A549 (cell line): ENCODE results near the gene GSTM3. TPM values are rescaled to one million over a fixed set of nuclear protein-coding genes. Genes with fewer than 3 reads are reported as not detected.
A peak's percentile ranks its signal among the peaks of the same experiment; 100 is the strongest.

Experiments
- ATAC-seq, 2 experiments: fragments of 200-7000 bp in 1 of 2; fragments of >200 bp in 1 of 2; cut with Nextera tagmentation in 1 of 2; cut with Tn5 transposase in 1 of 2; 3 replicates each; pipeline versions ENCODE4 v1.8.0 to v1.9.1; 2018 to 2020; ENCODE audit warnings: mild to moderate bottlenecking in 1 of 2, moderate library complexity in 1 of 2
- CTCF ChIA-PET: fragments of 300-600 bp; sonication (Branson Sonifier 250); formaldehyde crosslinking; extraction: SDS; loops from one replicate; lab custom pipeline; 2021; ENCODE audit warnings: antibody characterized with exemption, inconsistent platforms; lab: Yijun Ruan, JAX
- POLR2A ChIA-PET: fragments of 350-600 bp; formaldehyde crosslinking; extraction: SDS; loops from one replicate; lab custom pipeline; 2021; ENCODE audit warnings: antibody characterized with exemption, inconsistent platforms; lab: Yijun Ruan, JAX
- DNase-seq, 2 experiments: peaks; one replicate each; pipeline versions ENCODE4 v3.0.0 to v3.0.0-alpha.2; 2011 to 2016; ENCODE audit warnings: low read depth in 1 of 2, low spot score in 1 of 2
- FAIRE-seq: peaks from 2 replicates; lab custom pipeline; 2011; peaks lifted over from hg19 to GRCh38; lab: Jason Lieb, UNC
- H3K27ac ChIP-seq, 2 experiments: fragments of >200 bp; sonication (Bioruptor Twin); formaldehyde crosslinking; 3 replicates each; pipeline ENCODE4 v1.5.1; 2016 to 2017
- H3K4me1 ChIP-seq: fragments of >200 bp; sonication (Bioruptor Twin); formaldehyde crosslinking; 3 replicates; pipeline ENCODE4 v1.6.1; 2016
- H3K4me2 ChIP-seq: fragments of >200 bp; sonication (Bioruptor Twin); formaldehyde crosslinking; 3 replicates; pipeline ENCODE4 v1.6.1; 2016
- H3K4me3 ChIP-seq: fragments of >200 bp; sonication (Bioruptor Twin); formaldehyde crosslinking; 3 replicates; pipeline ENCODE4 v1.5.1; 2016
- H3K9me3 ChIP-seq: fragments of >200 bp; sonication (Bioruptor Twin); formaldehyde crosslinking; 3 replicates; pipeline ENCODE4 v1.6.1; 2016
- CEBPB ChIP-seq, 2 experiments: fragments of >200 bp in 1 of 2; sonication (Bioruptor Twin) in 1 of 2; formaldehyde crosslinking in 1 of 2; IDR thresholded peaks; 2 replicates each; pipeline ENCODE4 v1.6.1; 2012 to 2016
- CHD4 ChIP-seq: fragments of 200-600 bp; sonication (generic); IDR thresholded peaks from 2 replicates; pipeline ENCODE4 v1.6.1; 2016; ENCODE audit warnings: antibody characterized with exemption, mild to moderate bottlenecking, borderline replicate concordance
- EHMT2 ChIP-seq: fragments of 200-600 bp; sonication (generic); IDR thresholded peaks from 2 replicates; pipeline ENCODE4 v1.6.1; 2016; ENCODE audit warnings: antibody characterized with exemption, low read depth, mild to moderate bottlenecking, moderate library complexity
- ESRRA ChIP-seq: fragments of 150-350 bp; IDR thresholded peaks from 2 replicates; pipeline ENCODE4 v1.6.1; 2014; ENCODE audit warnings: mild to moderate bottlenecking, low read length, borderline replicate concordance
- HEYL ChIP-seq: fragments of 250-450 bp; sonication (Bioruptor Pico); IDR thresholded peaks from 2 replicates; pipeline ENCODE4 v1.8.0; 2021; ENCODE audit warnings: mild to moderate bottlenecking, moderate library complexity
- KDM1A ChIP-seq: fragments of 200-600 bp; sonication (generic); IDR thresholded peaks from 2 replicates; pipeline ENCODE4 v1.6.1; 2016; ENCODE audit warnings: low read depth, mild to moderate bottlenecking
- MAX ChIP-seq: IDR thresholded peaks from 2 replicates; pipeline ENCODE4 v1.6.1; 2012
- MAZ ChIP-seq: fragments of 150-350 bp; IDR thresholded peaks from 2 replicates; pipeline ENCODE4 v1.6.1; 2014; ENCODE audit warnings: antibody characterized with exemption, low read depth, low read length, borderline replicate concordance
- MYC ChIP-seq: IDR thresholded peaks from 2 replicates; pipeline ENCODE4 v1.6.1; 2012; ENCODE audit warnings: mild to moderate bottlenecking, inconsistent platforms, low read length, improper control_type of control experiment, borderline replicate concordance
- NPAS2 ChIP-seq: fragments of 250-450 bp; sonication (Bioruptor Pico); IDR thresholded peaks from 2 replicates; pipeline ENCODE4 v1.8.0; 2022; ENCODE audit warnings: mild to moderate bottlenecking, moderate library complexity, borderline replicate concordance
- RAD21 ChIP-seq, 2 experiments: fragments of >200 bp in 1 of 2; sonication (Bioruptor Twin) in 1 of 2; formaldehyde crosslinking in 1 of 2; IDR thresholded peaks in 1 of 2; conservative IDR thresholded peaks in 1 of 2; 2 replicates in 1 of 2; 3 replicates in 1 of 2; pipeline ENCODE4 v1.6.1; 2012 to 2018; ENCODE audit warnings: inconsistent platforms in 1 of 2
- RFX5 ChIP-seq: fragments of 450-650 bp; IDR thresholded peaks from 2 replicates; pipeline ENCODE4 v1.7.1; 2014; ENCODE audit warnings: antibody characterized with exemption, mild to moderate bottlenecking, moderate library complexity
- RNF2 ChIP-seq: fragments of 200-600 bp; sonication (generic); IDR thresholded peaks from 2 replicates; pipeline ENCODE4 v1.6.1; 2016; ENCODE audit warnings: low read depth, mild to moderate bottlenecking, antibody characterized with exemption, moderate library complexity, borderline replicate concordance
- SMC3 ChIP-seq: fragments of >200 bp; sonication (Bioruptor Twin); formaldehyde crosslinking; IDR thresholded peaks from 3 replicates; pipeline ENCODE4 v1.6.1; 2018; ENCODE audit warnings: inconsistent platforms
- TFCP2L1 ChIP-seq: fragments of 250-450 bp; sonication (Bioruptor Pico); IDR thresholded peaks from 2 replicates; pipeline ENCODE4 v1.5.0; 2021; ENCODE audit warnings: mild to moderate bottlenecking
- WGBS: methylation state at CpG from one replicate; pipeline ENCODE4 v1.1.6; 2017; ENCODE audit errors: missing lambda C conversion rate; 5-methylcytosine and 5-hydroxymethylcytosine counted together
- polyA plus RNA-seq, 4 experiments: library from polyadenylated mRNA; depleted of rRNA in 3 of 4; stranded (reverse); fragments of >200 nt; fragmentation: RNase III in 1 of 4; extraction: RNeasy Plus Mini Kit Qiagen cat#74134 plus additional on column Dnase treatment in 1 of 4; gene quantifications; 2 replicates in 3 of 4; 3 replicates in 1 of 4; pipeline ENCODE4 v1.2.3, GENCODE V29; 2011 to 2017
- TF ChIP-seq, protein P1 (sequence below): fragments of 250-450 bp; sonication (Bioruptor Pico); IDR thresholded peaks from 2 replicates; pipeline ENCODE4 v1.5.0; 2020; ENCODE audit warnings: low read depth, mild to moderate bottlenecking, moderate library complexity
- TF ChIP-seq, protein P2 (sequence below): fragments of >200 bp; sonication (Bioruptor Twin); formaldehyde crosslinking; IDR thresholded peaks from 3 replicates; pipeline ENCODE4 v1.5.1; 2016

The GSTM3 gene
- polyA plus RNA-seq, 2 of the 4 experiments (the other 2 are of a cell fraction), result 43.0 to 55.7 TPM

DNA sequence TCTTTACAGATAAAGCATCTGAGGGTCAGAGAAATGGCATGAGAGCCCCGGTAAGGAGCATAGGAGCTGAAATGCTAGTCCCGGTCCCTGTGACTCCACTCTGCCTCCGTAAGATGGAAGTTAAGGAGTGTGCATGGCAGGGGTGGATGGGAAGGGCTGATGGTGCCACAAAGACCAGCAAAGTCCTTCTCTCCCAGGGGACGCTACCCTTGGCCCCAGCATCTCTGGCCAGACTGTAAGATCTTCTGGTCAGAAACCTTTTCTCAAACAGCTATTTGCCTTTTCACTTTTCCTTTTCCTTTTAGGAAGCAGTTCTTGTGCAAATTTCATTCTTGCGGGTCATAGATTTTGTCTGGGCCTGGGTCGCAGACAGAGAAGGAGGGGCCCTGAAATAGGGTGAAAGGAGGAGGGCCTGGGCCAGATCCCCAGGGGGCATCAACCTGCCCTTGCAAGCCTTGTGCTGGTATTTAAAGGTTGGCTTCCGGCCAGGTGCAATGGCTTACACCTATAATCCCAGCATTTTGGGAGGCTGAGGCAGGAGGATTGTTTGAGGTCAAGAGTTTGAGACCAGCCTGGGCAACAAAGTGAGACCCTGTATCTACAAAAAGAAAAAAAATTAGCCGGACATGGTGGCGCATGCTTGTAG, 37.3 kb upstream of the GSTM3 start (continued):
- TF ChIP-seq EHMT2 (no peak), RNF2 (no peak), RFX5 (no peak), ESRRA (no peak), NPAS2 (CRISPR knock-in tag) (no peak)

DNA sequence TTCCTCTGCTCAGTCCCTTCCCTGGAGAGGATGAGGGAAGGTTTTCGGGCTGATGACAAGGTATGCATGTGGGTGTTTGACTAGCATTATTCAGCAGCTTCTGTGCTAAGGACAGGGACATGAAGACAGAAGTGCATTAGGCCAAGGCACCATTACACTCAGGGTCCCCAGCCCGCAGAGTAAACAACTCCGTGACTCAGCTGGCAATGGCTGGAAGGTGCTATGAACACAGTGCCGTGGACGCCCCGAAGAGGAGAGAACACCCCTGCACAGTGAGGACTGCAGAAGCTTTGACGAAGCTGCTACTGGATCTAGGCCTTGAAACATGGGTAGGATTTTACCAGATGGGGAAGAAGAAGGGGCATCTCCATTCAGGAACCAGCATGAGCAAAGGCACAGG, 36.6 kb upstream of the GSTM3 start:
- ChIA-PET POLR2A (interaction anchor here (1.4 to 4.7 kb wide), 3 partner anchors 136 to 226 kb away, joined by 3 to 23 read pairs (median 4); partner anchors contain the start of gene AHCYL1), CTCF (interaction anchor here (0.6 to 28.1 kb wide), 58 partner anchors 12 to 253 kb away, joined by 3 to 969 read pairs (median 4); partner anchors contain the start of genes AHCYL1, CSF1 and GPR61)
- WGBS, result 68% methylated on average over 7 of the region's 7 CpGs
- peak overlapping the region; percentile 78 to 91 for H3K27ac ChIP-seq
- ATAC-seq (peak; percentile 5 to 39; a peak in 3 of 6 replicates), FAIRE-seq (no peak)
- TF ChIP-seq TFCP2L1 (no peak), RAD21 (conservative IDR thresholded peaks at IDR 0.05 in 1 of 2, IDR thresholded peaks at IDR 0.05 in 1 of 2) (no peak), HEYL (CRISPR knock-in tag) (no peak), NPAS2 (CRISPR knock-in tag) (no peak), MYC (no peak)
- TF ChIP-seq, protein P1, sequence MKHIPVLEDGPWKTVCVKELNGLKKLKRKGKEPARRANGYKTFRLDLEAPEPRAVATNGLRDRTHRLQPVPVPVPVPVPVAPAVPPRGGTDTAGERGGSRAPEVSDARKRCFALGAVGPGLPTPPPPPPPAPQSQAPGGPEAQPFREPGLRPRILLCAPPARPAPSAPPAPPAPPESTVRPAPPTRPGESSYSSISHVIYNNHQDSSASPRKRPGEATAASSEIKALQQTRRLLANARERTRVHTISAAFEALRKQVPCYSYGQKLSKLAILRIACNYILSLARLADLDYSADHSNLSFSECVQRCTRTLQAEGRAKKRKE (CRISPR knock-in tag), result no peak
- TF ChIP-seq, all 56 proteins: peak for 0
- H3K9me3 ChIP-seq, result peaks cover 20% of the 10 kb centered on the region
- peaks cover 36% of the 10 kb centered on the region for H3K4me1 ChIP-seq
- no peak overlapping the region for H3K4me3 ChIP-seq
- DNase-seq, result no peak
- H3K4me2 ChIP-seq, result peak overlapping the region; percentile 36

- peak overlapping the region; percentile 78 to 91 for H3K27ac ChIP-seq
- 0% methylated on average over 2 of the region's 4 CpGs for WGBS
- no peak for FAIRE-seq
- H3K4me3 ChIP-seq, result no peak overlapping the region
- ChIA-PET CTCF (interaction anchor here (0.6 to 28.1 kb wide), 60 partner anchors 12 to 259 kb away, joined by 3 to 969 read pairs (median 4); partner anchors contain the start of genes AHCYL1, CSF1 and GPR61), POLR2A (interaction anchor here (1.4 to 4.7 kb wide), 3 partner anchors 136 to 227 kb away, joined by 3 to 23 read pairs (median 4); partner anchors contain the start of gene AHCYL1)
- ATAC-seq, result peak; percentile 87 to 90
- H3K9me3 ChIP-seq, result peaks cover 19% of the 10 kb centered on the region
- peak; percentile 68 to 83 for DNase-seq
- peaks cover 35% of the 10 kb centered on the region for H3K4me1 ChIP-seq
- peak overlapping the region; percentile 36 for H3K4me2 ChIP-seq
- TF ChIP-seq SMC3, result peak; percentile 98
- peak; percentile 98 to 99 for TF ChIP-seq RAD21 (conservative IDR thresholded peaks at IDR 0.05 in 1 of 2, IDR thresholded peaks at IDR 0.05 in 1 of 2)
- no peak for TF ChIP-seq MAZ
- no peak for TF ChIP-seq CHD4
- TF ChIP-seq, protein P2, sequence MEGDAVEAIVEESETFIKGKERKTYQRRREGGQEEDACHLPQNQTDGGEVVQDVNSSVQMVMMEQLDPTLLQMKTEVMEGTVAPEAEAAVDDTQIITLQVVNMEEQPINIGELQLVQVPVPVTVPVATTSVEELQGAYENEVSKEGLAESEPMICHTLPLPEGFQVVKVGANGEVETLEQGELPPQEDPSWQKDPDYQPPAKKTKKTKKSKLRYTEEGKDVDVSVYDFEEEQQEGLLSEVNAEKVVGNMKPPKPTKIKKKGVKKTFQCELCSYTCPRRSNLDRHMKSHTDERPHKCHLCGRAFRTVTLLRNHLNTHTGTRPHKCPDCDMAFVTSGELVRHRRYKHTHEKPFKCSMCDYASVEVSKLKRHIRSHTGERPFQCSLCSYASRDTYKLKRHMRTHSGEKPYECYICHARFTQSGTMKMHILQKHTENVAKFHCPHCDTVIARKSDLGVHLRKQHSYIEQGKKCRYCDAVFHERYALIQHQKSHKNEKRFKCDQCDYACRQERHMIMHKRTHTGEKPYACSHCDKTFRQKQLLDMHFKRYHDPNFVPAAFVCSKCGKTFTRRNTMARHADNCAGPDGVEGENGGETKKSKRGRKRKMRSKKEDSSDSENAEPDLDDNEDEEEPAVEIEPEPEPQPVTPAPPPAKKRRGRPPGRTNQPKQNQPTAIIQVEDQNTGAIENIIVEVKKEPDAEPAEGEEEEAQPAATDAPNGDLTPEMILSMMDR, result peak; percentile 83
- TF ChIP-seq KDM1A, result no peak
- TF ChIP-seq CEBPB (IDR thresholded peaks at IDR 0.05), result peak in 1 of 2 experiments; percentile 17; a peak in 1 of 4 replicates
- no peak for TF ChIP-seq TFCP2L1
- peak; percentile 46 for TF ChIP-seq MAX
Measured at GRCh38 chr1:109776911-109777310, 36.1 kb upstream of the GSTM3 start.
